GM19468 (cell line): ENCODE measurements around the gene EBF3.

ENCODE experiments used
- ATAC-seq: cut with Tn5 transposase; IDR thresholded peaks from one replicate; pipeline ENCODE4 v1.9.1; 2021; ENCODE audit warnings: mild to moderate bottlenecking, moderate library complexity, moderate number of reproducible peaks; ENCODE audit not compliant: unreplicated experiment; ENCODE audit errors: extremely low read depth

EBF3 gene

GRCh38 chr10:129787557-129787956 is 176.5 kb downstream of the EBF3 start:
- ATAC-seq = no peak

GRCh38 chr10:129786216-129786615 is 177.9 kb downstream of the EBF3 start:
- ATAC-seq = no peak

GRCh38 chr10:129785536-129785981 is 178.5 kb downstream of the EBF3 start:
- no peak for ATAC-seq
